CD4-positive, CD25-positive, alpha-beta regulatory T cell (primary cell): ENCODE measurements around the gene UCMA. TPM values are rescaled to one million over a fixed set of nuclear protein-coding genes. Genes with fewer than 3 reads are reported as not detected.

Experiments
- ATAC-seq, 2 donors: fragments of 150-1000 bp; cut with Tn5 transposase; one replicate each; pipeline ENCODE4 v1.10.0; 2021; ENCODE audit warnings: low read depth in 2 of 2, moderate number of reproducible peaks in 2 of 2, moderate library complexity in 1 of 2
- DNase-seq, 3 donors: peaks; one replicate each; pipeline versions ENCODE4 v3.0.0 to v3.0.0-alpha.2; 2012 to 2022; ENCODE audit warnings: mixed read lengths in 1 of 3
- H3K27ac ChIP-seq: one replicate; pipeline ENCODE4 v1.7.0; 2013; ENCODE audit warnings: mild to moderate bottlenecking, low read length; ENCODE audit not compliant: insufficient read depth, poor library complexity, severe bottlenecking
- H3K27me3 ChIP-seq: one replicate; pipeline ENCODE4 v1.7.0; 2013; ENCODE audit warnings: low read length; ENCODE audit not compliant: control insufficient read depth, insufficient read depth
- H3K36me3 ChIP-seq: one replicate; pipeline ENCODE4 v1.7.0; 2013; ENCODE audit warnings: mild to moderate bottlenecking, low read length, moderate library complexity; ENCODE audit not compliant: control insufficient read depth, insufficient read depth
- H3K4me1 ChIP-seq: 2 replicates; pipeline ENCODE4 v1.7.0; 2013; ENCODE audit warnings: mild to moderate bottlenecking, low read length; ENCODE audit not compliant: insufficient read depth, control insufficient read depth, poor library complexity, severe bottlenecking
- H3K4me3 ChIP-seq: one replicate; pipeline ENCODE4 v1.7.0; 2013; ENCODE audit warnings: low read depth, mild to moderate bottlenecking, low read length, moderate library complexity
- H3K9me3 ChIP-seq, 2 experiments: 1 replicate in 1 of 2; 2 replicates in 1 of 2; pipeline ENCODE4 v1.7.0; 2013; ENCODE audit warnings: low read length in 2 of 2, mild to moderate bottlenecking in 1 of 2, moderate library complexity in 1 of 2; ENCODE audit not compliant: control insufficient read depth in 2 of 2
- H3K27ac Mint-ChIP-seq, 3 donors: one replicate each; pipeline ENCODE4 v1.8.0; 2020 to 2022; ENCODE audit warnings: mild to moderate bottlenecking in 3 of 3, mixed read lengths in 3 of 3, moderate library complexity in 2 of 3
- H3K27me3 Mint-ChIP-seq: one replicate; pipeline ENCODE4 v1.8.0; 2022; ENCODE audit warnings: mild to moderate bottlenecking, mixed read lengths
- H3K36me3 Mint-ChIP-seq: one replicate; pipeline ENCODE4 v1.8.0; 2020; ENCODE audit warnings: mixed read lengths
- H3K4me1 Mint-ChIP-seq, 4 donors: one replicate each; pipeline ENCODE4 v1.8.0; 2020 to 2022; ENCODE audit warnings: mixed read lengths in 4 of 4, mild to moderate bottlenecking in 1 of 4
- H3K4me3 Mint-ChIP-seq, 4 donors: one replicate each; pipeline ENCODE4 v1.8.0; 2020 to 2022; ENCODE audit warnings: mild to moderate bottlenecking in 4 of 4, mixed read lengths in 4 of 4, moderate library complexity in 3 of 4
- H3K9me3 Mint-ChIP-seq, 7 donors: one replicate each; pipeline ENCODE4 v1.8.0; 2020 to 2022; ENCODE audit warnings: mixed read lengths in 7 of 7, mild to moderate bottlenecking in 3 of 7, moderate library complexity in 2 of 7
- polyA plus RNA-seq, 4 donors: library from polyadenylated mRNA; unstranded; fragments of 300-500 nt; fragmentation: Illumina TruSeq; gene quantifications; one replicate each; pipeline ENCODE4 v1.2.3, GENCODE V29; 2021
- total RNA-seq: library from RNA; stranded (reverse); gene quantifications from one replicate; pipeline ENCODE4 v1.2.3, GENCODE V29; 2022

The UCMA gene
- total and polyA plus RNA-seq, 5 donors from 2014 or later: not detected

DNA sequence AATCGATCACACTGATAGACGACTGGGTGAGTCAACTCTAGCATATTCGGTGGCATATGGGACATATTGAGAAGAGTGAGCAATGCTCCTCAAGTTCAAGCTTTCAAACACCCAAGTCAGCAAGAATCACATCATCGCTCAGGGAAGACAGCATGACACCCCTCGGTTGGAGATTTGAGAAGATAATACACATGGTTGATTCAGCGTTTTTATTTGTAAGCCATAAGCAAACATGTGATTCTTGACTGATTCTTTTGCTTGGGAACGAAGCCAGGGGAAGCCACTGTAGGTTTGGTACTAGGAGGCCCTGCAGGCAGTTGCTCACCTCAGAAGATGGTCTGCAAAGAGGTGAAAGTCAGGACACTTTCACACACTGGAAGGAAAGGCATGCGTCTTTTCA is 12.6 kb downstream of the UCMA start:
- H3K4me1 ChIP-seq: no peaks in the 10 kb centered on the region
- DNase-seq (no peak), ATAC-seq (no peak)
- no peaks in the 10 kb centered on the region for H3K27me3 ChIP-seq
- Mint-ChIP-seq H3K4me3 (no peak overlapping the region), H3K4me1 (no peaks in the 10 kb centered on the region), H3K27me3 (no peaks in the 10 kb centered on the region), H3K36me3 (no peaks in the 10 kb centered on the region), H3K9me3 (peaks cover 0 to 4% (median 0%) of the 10 kb centered on the region in 7 donors), H3K27ac (no peak overlapping the region)
- H3K4me3 ChIP-seq: no peak overlapping the region
- no peaks in the 10 kb centered on the region for H3K9me3 ChIP-seq
- no peaks in the 10 kb centered on the region for H3K36me3 ChIP-seq
- H3K27ac ChIP-seq: no peak overlapping the region

DNA sequence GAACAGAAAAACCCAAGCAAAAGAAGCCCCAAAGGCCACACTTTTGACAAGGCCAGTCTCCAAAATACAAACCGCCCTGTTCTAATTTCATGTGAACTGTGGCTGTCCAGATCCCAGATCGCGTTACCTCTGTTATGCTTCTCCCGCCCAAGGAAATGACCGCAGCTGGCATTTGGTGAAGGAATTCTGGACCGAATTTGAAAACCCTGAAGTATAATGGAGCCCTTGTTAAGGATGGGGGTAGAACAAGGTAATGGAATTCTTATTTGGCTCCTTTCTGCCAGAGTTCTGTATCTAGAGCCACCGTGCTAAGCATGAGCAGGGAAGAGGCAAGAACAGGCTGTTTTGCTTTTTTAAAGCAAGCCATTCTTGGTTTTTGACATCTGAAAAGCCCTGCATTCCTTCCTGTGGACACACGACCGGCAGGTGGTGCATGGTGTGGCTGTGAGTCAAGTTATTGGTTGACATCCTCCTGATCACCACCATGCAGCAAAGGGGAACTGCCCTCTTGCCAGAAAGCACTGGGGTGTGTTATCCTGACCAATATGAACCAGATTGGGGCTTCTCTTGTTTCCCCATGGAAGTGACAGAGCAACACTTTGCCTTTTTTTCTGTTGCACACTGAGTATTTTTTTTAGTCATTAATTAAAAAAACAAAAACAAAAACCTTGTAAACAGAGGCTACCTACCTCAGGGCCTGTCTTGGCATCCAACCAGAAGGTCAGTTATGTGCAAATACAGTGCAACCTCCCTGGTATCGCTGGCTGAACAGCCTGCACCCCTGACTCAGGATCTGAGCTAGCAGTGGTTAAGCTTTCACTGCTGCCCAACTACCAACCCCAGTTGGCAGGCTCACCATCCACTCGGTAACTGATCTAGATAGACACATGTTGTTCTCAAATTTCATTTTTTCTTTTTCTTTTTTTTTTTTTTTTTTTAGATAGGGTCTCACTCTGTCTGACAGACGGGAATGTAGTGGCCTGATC is 14.2 kb downstream of the UCMA start:
- H3K27ac Mint-ChIP-seq: no peak overlapping the region
- no peaks in the 10 kb centered on the region for H3K4me1 ChIP-seq
- H3K9me3 Mint-ChIP-seq: peaks cover 0 to 4% (median 0%) of the 10 kb centered on the region in 7 donors
- no peaks in the 10 kb centered on the region for H3K27me3 Mint-ChIP-seq
- H3K27ac ChIP-seq: no peak overlapping the region
- no peaks in the 10 kb centered on the region for H3K9me3 ChIP-seq
- no peaks in the 10 kb centered on the region for H3K27me3 ChIP-seq
- H3K36me3 ChIP-seq: no peaks in the 10 kb centered on the region
- no peaks in the 10 kb centered on the region for H3K4me1 Mint-ChIP-seq
- DNase-seq (peak in 2 of 3 donors; percentile 12 to 32), ATAC-seq (no peak)
- no peaks in the 10 kb centered on the region for H3K36me3 Mint-ChIP-seq
- H3K4me3 Mint-ChIP-seq: no peak overlapping the region
- H3K4me3 ChIP-seq: no peak overlapping the region

DNA sequence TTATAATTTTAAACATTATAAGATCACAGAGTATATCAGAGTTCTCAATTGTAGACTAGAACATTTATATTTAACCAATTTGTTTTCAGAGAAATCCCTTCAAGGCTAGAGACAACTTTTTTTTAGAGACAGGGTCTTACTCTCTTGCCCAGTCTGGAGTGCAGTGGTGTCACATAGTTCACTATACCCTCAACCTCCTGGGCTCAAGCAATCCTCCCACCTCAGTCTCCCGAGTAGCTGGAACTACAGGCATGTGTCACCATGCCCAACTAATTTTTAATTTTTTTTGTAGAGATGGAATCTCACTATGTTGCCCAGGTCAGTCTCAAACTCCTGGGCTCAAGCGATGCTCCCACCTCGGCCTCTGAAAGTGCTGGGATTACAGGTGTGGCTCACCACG is 15.3 kb downstream of the UCMA start:
- Histone ChIP-seq H3K4me1 (no peaks in the 10 kb centered on the region), H3K4me3 (no peak overlapping the region), H3K27me3 (no peaks in the 10 kb centered on the region), H3K27ac (no peak overlapping the region), H3K36me3 (no peaks in the 10 kb centered on the region), H3K9me3 (no peaks in the 10 kb centered on the region)
- Mint-ChIP-seq H3K36me3 (no peaks in the 10 kb centered on the region), H3K27ac (no peak overlapping the region), H3K4me3 (no peak overlapping the region), H3K4me1 (no peaks in the 10 kb centered on the region), H3K9me3 (no peaks in the 10 kb centered on the region), H3K27me3 (no peaks in the 10 kb centered on the region)
- DNase-seq (no peak), ATAC-seq (no peak)

DNA sequence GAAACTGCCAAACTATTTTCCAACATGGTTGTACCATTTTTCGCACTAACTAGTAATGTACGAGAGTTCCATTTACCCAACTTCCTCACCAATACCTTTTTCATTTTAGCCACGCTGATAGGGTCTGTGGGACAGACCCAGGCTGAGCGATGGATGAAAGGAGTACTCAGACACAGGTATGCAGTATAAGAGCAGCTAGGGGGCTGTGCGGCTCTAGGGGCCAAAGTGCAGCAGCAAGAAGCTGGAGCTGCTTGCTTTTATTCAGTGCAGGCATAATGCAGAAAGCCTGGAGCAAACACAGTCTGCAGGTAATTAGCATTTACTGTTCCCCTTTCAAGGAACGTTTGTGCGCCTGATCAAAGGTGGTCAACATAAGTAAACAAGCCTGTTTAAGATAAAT is 21.0 kb downstream of the UCMA start:
- H3K4me3 Mint-ChIP-seq: no peak overlapping the region
- no peaks in the 10 kb centered on the region for H3K36me3 Mint-ChIP-seq
- Histone ChIP-seq H3K4me3 (no peak overlapping the region), H3K4me1 (no peaks in the 10 kb centered on the region), H3K27me3 (no peaks in the 10 kb centered on the region), H3K9me3 (no peaks in the 10 kb centered on the region), H3K27ac (no peak overlapping the region), H3K36me3 (no peaks in the 10 kb centered on the region)
- no peak for DNase-seq
- no peak overlapping the region for H3K27ac Mint-ChIP-seq
- ATAC-seq: no peak
- H3K9me3 Mint-ChIP-seq: peaks cover 0 to 2% (median 0%) of the 10 kb centered on the region in 7 donors
- H3K4me1 Mint-ChIP-seq: no peaks in the 10 kb centered on the region
- H3K27me3 Mint-ChIP-seq: no peaks in the 10 kb centered on the region

GRCh38 chr10:13206546-13207443 is 27.4 kb downstream of the UCMA start:
- Histone ChIP-seq H3K36me3 (no peaks in the 10 kb centered on the region), H3K9me3 (no peaks in the 10 kb centered on the region), H3K27ac (no peak overlapping the region), H3K4me3 (no peak overlapping the region), H3K4me1 (no peaks in the 10 kb centered on the region), H3K27me3 (no peaks in the 10 kb centered on the region)
- Mint-ChIP-seq H3K4me3 (no peak overlapping the region), H3K9me3 (no peaks in the 10 kb centered on the region), H3K27me3 (no peaks in the 10 kb centered on the region), H3K36me3 (no peaks in the 10 kb centered on the region), H3K4me1 (no peaks in the 10 kb centered on the region), H3K27ac (peak overlapping the region in 2 of 3 donors; percentile 27 to 37)
- ATAC-seq (no peak), DNase-seq (peak in 1 of 3 donors; percentile 44)

DNA sequence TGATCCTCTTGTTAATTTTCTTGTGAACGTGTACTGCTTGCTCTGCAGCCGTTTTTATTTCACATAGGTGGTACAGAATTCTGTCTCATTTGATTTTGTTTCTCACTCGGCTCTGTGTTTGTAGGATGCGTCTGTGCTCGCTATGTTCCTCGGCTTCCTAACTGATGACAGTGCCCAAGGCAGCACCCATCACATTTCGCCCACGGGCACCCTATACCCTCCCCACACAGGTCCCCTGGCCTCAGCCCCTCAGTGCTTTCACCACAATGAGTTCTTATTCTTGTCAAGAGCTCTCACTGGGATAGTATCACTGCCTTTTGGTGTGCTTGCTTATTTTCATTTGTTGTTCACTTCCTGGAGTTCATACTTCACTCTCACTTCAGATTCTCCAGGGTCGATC is 28.1 kb downstream of the UCMA start:
- no peaks in the 10 kb centered on the region for H3K27me3 ChIP-seq
- H3K4me1 Mint-ChIP-seq: no peaks in the 10 kb centered on the region
- no peaks in the 10 kb centered on the region for H3K36me3 Mint-ChIP-seq
- no peaks in the 10 kb centered on the region for H3K9me3 ChIP-seq
- H3K4me1 ChIP-seq: no peaks in the 10 kb centered on the region
- no peak overlapping the region for H3K27ac ChIP-seq
- H3K9me3 Mint-ChIP-seq: no peaks in the 10 kb centered on the region
- no peaks in the 10 kb centered on the region for H3K27me3 Mint-ChIP-seq
- H3K36me3 ChIP-seq: no peaks in the 10 kb centered on the region
- no peak overlapping the region for H3K4me3 ChIP-seq
- DNase-seq (no peak), ATAC-seq (no peak)
- H3K4me3 Mint-ChIP-seq: no peak overlapping the region
- peak overlapping the region in 1 of 3 donors; percentile 27 for H3K27ac Mint-ChIP-seq

GRCh38 chr10:13201132-13201531 is 33.0 kb downstream of the UCMA start:
- H3K36me3 ChIP-seq: no peaks in the 10 kb centered on the region
- no peaks in the 10 kb centered on the region for H3K4me1 Mint-ChIP-seq
- ATAC-seq: no peak
- no peak overlapping the region for H3K4me3 ChIP-seq
- peak overlapping the region in 2 of 3 donors; percentile 2 to 48 for H3K27ac Mint-ChIP-seq
- H3K4me1 ChIP-seq: no peaks in the 10 kb centered on the region
- no peaks in the 10 kb centered on the region for H3K27me3 ChIP-seq
- H3K27me3 Mint-ChIP-seq: no peaks in the 10 kb centered on the region
- H3K4me3 Mint-ChIP-seq: no peak overlapping the region
- no peaks in the 10 kb centered on the region for H3K36me3 Mint-ChIP-seq
- H3K27ac ChIP-seq: no peak overlapping the region
- H3K9me3 Mint-ChIP-seq: no peaks in the 10 kb centered on the region
- no peaks in the 10 kb centered on the region for H3K9me3 ChIP-seq
- no peak for DNase-seq
